Endothelial cell of umbilical vein (primary cell): ENCODE results near the gene CABP5. TPM values are rescaled to one million over a fixed set of nuclear protein-coding genes. Genes with fewer than 3 reads are reported as not detected.

Experiments
- BruUV-seq: library from RNA; stranded (reverse); fragments of 400-500 nt; replicated peaks from 2 replicates; lab custom pipeline; 2021; lab: Mats Ljungman, UMichigan
- CTCF ChIA-PET: fragments of 300-600, 350-600 bp; sonication (Branson Sonifier 250); formaldehyde crosslinking; loops from one replicate; lab custom pipeline; 2021; ENCODE audit warnings: antibody characterized with exemption, inconsistent platforms; lab: Charles Lee
- POLR2A ChIA-PET: fragments of 300-600, 350-600 bp; sonication (Branson Sonifier 250); formaldehyde crosslinking; loops from one replicate; lab custom pipeline; 2021; ENCODE audit warnings: antibody characterized with exemption, inconsistent platforms; lab: Charles Lee
- DNase-seq: peaks from one replicate; pipeline ENCODE4 v3.0.0-alpha.2; 2011; ENCODE audit warnings: low read depth, low spot score
- FAIRE-seq: peaks from 2 replicates; lab custom pipeline; 2011; peaks lifted over from hg19 to GRCh38; lab: Jason Lieb, UNC
- H2AFZ ChIP-seq: 2 replicates; pipeline ENCODE4 v1.6.0; 2012; ENCODE audit warnings: low read depth, low read length, control low read depth, inconsistent platforms
- H3K27ac ChIP-seq: 2 replicates; pipeline ENCODE4 v1.5.1; 2011; ENCODE audit warnings: low read depth, mild to moderate bottlenecking, control low read depth, low read length, moderate library complexity; ENCODE audit not compliant: insufficient read depth
- H3K27me3 ChIP-seq, 2 experiments: 2 replicates each; pipeline versions ENCODE4 v1.6.0 to v1.6.1; 2011; ENCODE audit warnings: low read length in 2 of 2, mixed read lengths in 1 of 2; ENCODE audit not compliant: control insufficient read depth in 2 of 2, insufficient read depth in 2 of 2
- H3K36me3 ChIP-seq, 2 experiments: 2 replicates in 1 of 2; 3 replicates in 1 of 2; pipeline ENCODE4 v1.5.1; 2011; ENCODE audit warnings: low read length in 2 of 2, mild to moderate bottlenecking in 1 of 2, moderate library complexity in 1 of 2; ENCODE audit not compliant: control insufficient read depth in 2 of 2, insufficient read depth in 2 of 2; ENCODE audit errors: extremely low read depth in 1 of 2
- H3K4me1 ChIP-seq: 3 replicates; pipeline ENCODE4 v1.5.1; 2011; ENCODE audit warnings: mild to moderate bottlenecking, low read length; ENCODE audit not compliant: control insufficient read depth, insufficient read depth; ENCODE audit errors: extremely low read depth
- H3K4me2 ChIP-seq: 2 replicates; pipeline ENCODE4 v1.6.1; 2011; ENCODE audit warnings: low read length, control low read depth, mixed read lengths; ENCODE audit not compliant: insufficient read depth
- H3K4me3 ChIP-seq, 3 experiments: fragments of 200-600 bp in 1 of 3; sonication (generic), shearing (Covaris generic) in 1 of 3; replicated peaks in 1 of 3; 2 replicates each; pipeline ENCODE4 v1.5.1; 2011 to 2016; ENCODE audit warnings: control low read depth in 3 of 3, low read length in 3 of 3, mild to moderate bottlenecking in 2 of 3, inconsistent platforms in 1 of 3, low read depth in 1 of 3, moderate library complexity in 1 of 3; ENCODE audit not compliant: insufficient read depth in 1 of 3
- H3K79me2 ChIP-seq: 2 replicates; pipeline ENCODE4 v1.6.0; 2012; ENCODE audit warnings: low read length, inconsistent platforms; ENCODE audit not compliant: control insufficient read depth, insufficient read depth
- H3K9ac ChIP-seq: replicated peaks from 2 replicates; pipeline ENCODE3; 2011; ENCODE audit warnings: low read length, control low read depth; ENCODE audit not compliant: insufficient read depth; ENCODE audit errors: extremely low read depth
- H3K9me1 ChIP-seq: replicated peaks from 3 replicates; pipeline ENCODE4 v1.6.0; 2011; ENCODE audit warnings: mild to moderate bottlenecking, low read length; ENCODE audit not compliant: control insufficient read depth, insufficient read depth; ENCODE audit errors: extremely low read depth
- H3K9me3 ChIP-seq: replicated peaks from 2 replicates; pipeline ENCODE4 v1.5.1; 2012; ENCODE audit warnings: low read length, inconsistent platforms; ENCODE audit not compliant: control insufficient read depth, insufficient read depth
- H4K20me1 ChIP-seq: replicated peaks from 2 replicates; pipeline ENCODE3; 2011; ENCODE audit warnings: mild to moderate bottlenecking, low read length; ENCODE audit not compliant: control insufficient read depth, insufficient read depth; ENCODE audit errors: extremely low read depth
- CTCF ChIP-seq, 2 donors: IDR thresholded peaks; 1 replicate in 1 of 2; 2 replicates in 1 of 2; pipeline ENCODE4 v1.5.1; 2011; ENCODE audit warnings: low read length in 2 of 2, mild to moderate bottlenecking in 2 of 2, moderate library complexity in 2 of 2, control low read depth in 1 of 2, inconsistent platforms in 1 of 2, low read depth in 1 of 2; ENCODE audit not compliant: insufficient read depth in 1 of 2; ENCODE audit errors: extremely low read depth in 1 of 2
- EZH2 ChIP-seq: IDR thresholded peaks from 2 replicates; pipeline ENCODE4 v1.6.1; 2012; ENCODE audit warnings: borderline replicate concordance, low read depth, mild to moderate bottlenecking, moderate library complexity, low read length, inconsistent platforms; ENCODE audit not compliant: severe bottlenecking
- FOS ChIP-seq: IDR thresholded peaks from 2 replicates; pipeline ENCODE4 v1.6.1; 2011; ENCODE audit warnings: mild to moderate bottlenecking, low read length, moderate library complexity, borderline replicate concordance; ENCODE audit not compliant: insufficient read depth
- GATA2 ChIP-seq: IDR thresholded peaks from 2 replicates; pipeline ENCODE4 v1.7.0; 2011; ENCODE audit warnings: low read depth, mild to moderate bottlenecking, moderate library complexity, mixed read lengths, low read length; ENCODE audit not compliant: insufficient read length, insufficient read depth
- JUN ChIP-seq: IDR thresholded peaks from 2 replicates; pipeline ENCODE4 v1.6.1; 2011; ENCODE audit warnings: borderline replicate concordance, low read depth; ENCODE audit not compliant: insufficient read length, insufficient read depth
- MAX ChIP-seq: IDR thresholded peaks from 2 replicates; pipeline ENCODE4 v1.6.1; 2011; ENCODE audit not compliant: insufficient read depth, insufficient read length
- MYC ChIP-seq: IDR thresholded peaks from one replicate; pipeline ENCODE4 v1.6.1; 2011; ENCODE audit warnings: mild to moderate bottlenecking, low read depth, low read length
- POLR2A ChIP-seq: IDR thresholded peaks from 2 replicates; pipeline ENCODE4 v1.6.1; 2012; ENCODE audit warnings: low read depth, mild to moderate bottlenecking, control low read depth, low read length
- POLR2AphosphoS5 ChIP-seq: IDR thresholded peaks from 2 replicates; pipeline ENCODE4 v1.6.1; 2012; ENCODE audit warnings: low read depth, mild to moderate bottlenecking, control low read depth, low read length, moderate library complexity; ENCODE audit not compliant: insufficient read depth
- dilution Hi-C: fragments of 300-500 bp; cut with MboI; formaldehyde crosslinking; loops from one replicate; pipeline ENCODE4 v1.15.0; 2019; ENCODE audit warnings: low sequenced_read_pairs; ENCODE audit not compliant: extremely low pct_ligation_motif_present
- intact Hi-C: fragments of 100-400 bp; cut with micrococcal nuclease; formaldehyde crosslinking; loops from one replicate; pipeline ENCODE4 v1.10.0; 2022
- polyA plus RNA-seq, 4 experiments: library from polyadenylated mRNA; depleted of rRNA in 3 of 4; stranded (reverse) in 3 of 4; unstranded in 1 of 4; fragments of >200 nt; gene quantifications; 2 replicates each; pipeline versions ENCODE4 v1.2.1 to v1.2.3, GENCODE V29; 2011 to 2012; ENCODE audit warnings: missing spikeins in 1 of 4
- total RNA-seq: library from RNA; stranded (reverse); gene quantifications from 2 replicates; pipeline ENCODE4 v1.2.3, GENCODE V29; 2021

CABP5 gene
- total and polyA plus RNA-seq, 2 donors (not counting 3 experiments of a cell fraction or from before 2014, with no cell fraction given): not detected

GRCh38 chr19:47992070-47992469 lies 51.8 kb downstream of the CABP5 start, which contains the start of gene BSPH1:
Gene BSPH1 (minus strand): TSS chr19:47992170. CDS start chr19:47992081, 89 bp downstream.
- Histone ChIP-seq H4K20me1 (no peaks in the 10 kb centered on the region), H3K4me2 (no peak within 1 kb of the TSS), H3K4me3 (no peak within 1 kb of the TSS), H3K36me3 (no peaks in the 10 kb centered on the region), H2AFZ (no peak within 1 kb of the TSS), H3K9me3 (no peaks in the 10 kb centered on the region), H3K9me1 (no peaks in the 10 kb centered on the region), H3K79me2 (no peaks in the 10 kb centered on the region), H3K27ac (no peak within 1 kb of the TSS), H3K27me3 (peaks cover 2 to 4% of the 10 kb centered on the region in 2 experiments), H3K9ac (no peak within 1 kb of the TSS), H3K4me1 (no peaks in the 10 kb centered on the region)
- TF ChIP-seq POLR2A (no peak), GATA2 (no peak), CTCF (IDR thresholded peaks at IDR 0.05; ENCODE audit: extremely low read depth in 1 of 2, insufficient read depth in 1 of 2, low read depth in 1 of 2, low read length in 2 of 2) (no peak), FOS (no peak), MAX (no peak), MYC (no peak), JUN (no peak), POLR2AphosphoS5 (no peak), EZH2 (no peak)
- dilution Hi-C loops (no loop called here), intact Hi-C loops (no loop called here)
- CTCF ChIA-PET: no interaction called here
- DNase-seq (no peak), FAIRE-seq (no peak)
- BruUV-seq: no TSS peak
- POLR2A ChIA-PET: no interaction called here
